HG02678 (cell line): ENCODE results near the gene COQ8A.
"Not testable (repeated sequence)": the region's sequence is repeated elsewhere in the genome, so short reads cannot be mapped to it uniquely, and the experiment has no call there.

Experiments
- ATAC-seq: cut with Tn5 transposase; IDR thresholded peaks from one replicate; pipeline ENCODE4 v1.9.1; 2021; ENCODE audit warnings: mild to moderate bottlenecking, moderate library complexity; ENCODE audit not compliant: unreplicated experiment

Gene COQ8A

DNA sequence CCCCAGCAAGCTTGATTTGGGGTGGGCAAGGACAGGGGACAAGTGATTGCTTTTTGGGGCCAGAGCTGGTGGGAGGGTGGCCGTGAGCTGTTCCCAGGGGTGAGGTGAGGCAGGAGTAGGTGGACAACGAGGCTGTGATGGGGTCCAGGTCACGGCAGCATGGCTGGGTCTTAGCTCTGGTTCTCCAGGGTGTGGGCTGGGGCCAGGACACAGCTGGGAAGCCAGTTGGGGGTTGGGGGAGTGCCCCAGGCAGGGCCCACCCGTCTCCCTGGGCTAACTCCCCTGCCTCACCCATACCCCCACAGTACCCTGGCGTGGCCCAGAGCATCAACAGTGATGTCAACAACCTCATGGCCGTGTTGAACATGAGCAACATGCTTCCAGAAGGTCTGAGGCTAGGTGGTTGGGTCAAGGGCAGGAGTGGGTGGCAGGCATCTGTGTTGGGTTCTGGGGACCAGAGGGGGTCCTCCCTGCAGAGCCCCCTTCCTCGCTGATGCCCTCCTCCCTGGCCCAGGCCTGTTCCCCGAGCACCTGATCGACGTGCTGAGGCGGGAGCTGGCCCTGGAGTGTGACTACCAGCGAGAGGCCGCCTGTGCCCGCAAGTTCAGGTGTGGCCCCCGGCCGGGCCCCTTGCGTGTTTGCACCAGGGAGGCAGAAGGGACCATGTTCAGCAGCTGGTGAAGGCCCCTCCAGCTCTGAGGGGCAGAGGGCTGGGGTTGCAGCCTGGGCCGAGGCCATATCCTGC lies 43.3 kb downstream of the COQ8A start:
- no peak for ATAC-seq

DNA sequence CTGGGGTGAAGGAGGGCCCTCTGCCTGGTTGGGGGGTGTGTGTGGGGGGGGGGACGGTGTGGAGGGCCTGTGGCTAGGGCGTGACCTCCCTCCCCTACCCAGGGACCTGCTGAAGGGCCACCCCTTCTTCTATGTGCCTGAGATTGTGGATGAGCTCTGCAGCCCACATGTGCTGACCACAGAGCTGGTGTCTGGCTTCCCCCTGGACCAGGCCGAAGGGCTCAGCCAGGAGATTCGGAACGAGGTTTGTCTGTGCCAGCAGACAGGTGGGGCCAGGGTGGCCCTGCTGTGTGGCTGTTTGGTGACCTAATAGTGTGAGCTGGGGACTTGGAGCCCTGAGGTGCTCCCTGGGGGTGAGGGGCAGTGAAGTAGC lies 43.9 kb downstream of the COQ8A start:
- ATAC-seq = no peak

DNA sequence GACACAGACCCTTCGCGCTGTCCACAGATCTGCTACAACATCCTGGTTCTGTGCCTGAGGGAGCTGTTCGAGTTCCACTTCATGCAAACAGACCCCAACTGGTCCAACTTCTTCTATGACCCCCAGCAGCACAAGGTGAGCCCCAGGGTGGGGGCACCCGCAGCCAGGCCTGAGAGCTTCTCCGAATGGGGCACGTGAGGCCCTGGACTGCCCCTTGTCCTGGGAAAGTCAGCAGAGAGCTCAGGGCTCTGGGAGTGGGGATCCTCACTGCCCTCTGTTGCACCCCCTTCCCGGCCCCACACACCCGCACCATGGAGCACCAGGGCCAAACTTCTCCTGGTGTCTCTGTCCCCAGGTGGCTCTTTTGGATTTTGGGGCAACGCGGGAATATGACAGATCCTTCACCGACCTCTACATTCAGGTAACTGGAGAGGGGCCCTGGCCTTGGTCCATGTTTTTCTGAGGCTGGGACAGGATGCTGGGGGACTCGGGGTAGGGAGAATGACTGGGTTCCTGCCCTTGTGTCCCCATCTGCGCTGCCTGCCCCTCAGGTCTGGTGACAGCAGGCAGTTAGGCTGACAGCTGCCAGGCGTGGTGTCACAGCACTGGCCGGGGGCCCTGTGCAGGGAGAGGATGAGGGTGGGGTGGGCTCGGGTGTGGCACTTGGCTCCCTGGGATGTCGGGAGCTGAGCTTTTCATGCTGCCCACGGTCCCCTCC lies 44.6 kb downstream of the COQ8A start:
- ATAC-seq = no peak

DNA sequence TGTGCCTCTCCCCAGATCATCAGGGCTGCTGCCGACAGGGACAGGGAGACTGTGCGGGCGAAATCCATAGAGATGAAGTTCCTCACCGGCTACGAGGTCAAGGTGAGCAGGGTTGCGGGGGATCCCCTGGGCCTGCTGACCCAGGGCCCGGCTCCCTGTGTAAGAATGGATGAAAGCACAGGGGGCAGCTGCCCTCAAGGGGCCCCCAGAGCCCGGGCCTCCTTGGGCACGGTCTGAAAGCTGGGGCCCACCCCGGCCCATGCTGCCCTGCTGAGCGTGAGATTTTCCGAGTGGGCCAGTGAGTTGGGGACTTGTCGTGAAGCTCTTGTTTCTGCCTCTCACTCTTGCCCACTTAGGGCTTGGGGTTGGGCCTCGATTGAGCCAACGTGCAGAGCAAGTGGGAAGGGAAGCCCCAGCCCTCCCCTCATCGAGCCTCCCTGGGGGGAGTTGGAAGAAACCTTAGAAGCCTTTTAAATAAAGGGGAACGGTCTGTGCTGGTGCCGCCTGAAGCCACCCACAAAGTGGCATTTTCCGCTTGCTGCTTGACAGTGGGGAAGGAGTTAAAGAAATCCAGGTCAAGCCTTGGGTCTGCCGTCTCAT lies 45.2 kb downstream of the COQ8A start:
- no peak for ATAC-seq

DNA sequence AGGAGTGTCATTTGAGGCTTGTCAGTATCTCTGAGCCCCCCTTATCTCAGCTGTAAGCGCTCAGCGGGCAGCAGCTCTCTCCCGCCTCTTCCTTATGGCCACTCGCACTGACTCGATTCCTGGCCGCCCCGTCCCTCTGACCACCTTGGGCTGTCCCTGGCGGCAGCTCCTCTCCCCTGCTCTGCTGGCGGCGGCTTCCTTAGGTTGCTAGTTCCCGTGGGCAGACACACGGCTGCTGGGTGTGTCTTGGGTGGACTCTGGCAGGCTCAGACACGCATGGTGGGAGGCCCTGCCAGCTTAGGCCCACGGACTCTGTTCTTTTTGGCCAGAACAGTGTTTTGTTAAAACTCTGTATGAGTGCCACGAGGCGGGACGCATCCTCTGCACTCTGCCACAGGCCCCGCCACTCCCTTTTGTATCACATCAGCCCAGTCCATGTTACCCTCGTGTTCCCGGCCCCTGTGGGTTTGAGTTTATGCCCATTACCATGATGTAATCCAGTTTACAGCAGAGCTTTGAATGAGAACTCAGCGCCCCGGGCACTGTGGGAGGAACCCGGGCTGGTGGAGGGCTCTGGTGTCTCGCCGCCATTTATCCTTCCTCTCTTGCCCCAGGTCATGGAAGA lies 45.9 kb downstream of the COQ8A start:
- ATAC-seq = no peak

DNA sequence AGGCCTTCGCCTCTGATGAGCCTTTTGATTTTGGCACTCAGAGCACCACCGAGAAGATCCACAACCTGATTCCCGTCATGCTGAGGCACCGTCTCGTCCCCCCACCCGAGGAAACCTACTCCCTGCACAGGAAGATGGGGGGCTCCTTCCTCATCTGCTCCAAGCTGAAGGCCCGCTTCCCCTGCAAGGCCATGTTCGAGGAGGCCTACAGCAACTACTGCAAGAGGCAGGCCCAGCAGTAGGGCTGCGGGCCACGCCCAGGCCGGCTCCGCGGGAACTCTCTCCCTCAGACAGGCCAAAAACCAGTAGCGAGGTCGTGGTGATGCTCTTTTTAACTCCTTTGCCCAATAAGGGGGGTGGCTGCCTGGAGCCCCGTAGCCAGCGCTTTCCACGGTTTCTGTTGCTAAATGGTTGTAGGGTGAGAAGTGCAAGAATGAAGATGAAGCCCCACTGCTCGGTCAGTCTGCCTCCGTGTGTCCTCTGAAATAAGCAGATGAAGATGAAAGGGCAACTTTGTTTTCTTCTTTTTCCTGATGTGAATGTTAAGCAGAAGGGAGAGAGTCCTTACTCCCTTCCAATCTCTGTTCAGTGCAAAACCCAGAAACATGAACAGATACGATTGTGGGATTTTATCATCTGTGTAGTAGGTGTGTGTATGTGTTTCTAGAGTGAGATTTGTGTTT lies 46.5 kb downstream of the COQ8A start:
- no peak for ATAC-seq

DNA sequence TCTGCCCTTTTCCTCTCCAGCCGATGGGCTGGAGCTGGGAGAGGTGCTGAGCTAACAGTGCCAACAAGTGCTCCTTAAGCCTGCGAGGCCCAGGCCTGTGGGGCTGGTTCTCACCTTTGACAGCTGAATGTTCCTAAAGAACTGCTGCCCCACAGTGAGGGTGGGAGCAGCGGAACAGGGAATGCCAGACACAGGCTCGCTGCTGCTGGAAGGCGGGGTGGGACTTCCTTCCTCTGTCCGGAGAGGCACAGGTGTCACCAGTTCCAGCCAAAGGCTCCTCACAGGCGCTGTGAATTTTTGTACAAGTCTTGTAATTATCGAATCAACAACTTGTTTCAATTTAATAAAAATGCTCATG lies 47.1 kb downstream of the COQ8A start:
- ATAC-seq = no peak

DNA sequence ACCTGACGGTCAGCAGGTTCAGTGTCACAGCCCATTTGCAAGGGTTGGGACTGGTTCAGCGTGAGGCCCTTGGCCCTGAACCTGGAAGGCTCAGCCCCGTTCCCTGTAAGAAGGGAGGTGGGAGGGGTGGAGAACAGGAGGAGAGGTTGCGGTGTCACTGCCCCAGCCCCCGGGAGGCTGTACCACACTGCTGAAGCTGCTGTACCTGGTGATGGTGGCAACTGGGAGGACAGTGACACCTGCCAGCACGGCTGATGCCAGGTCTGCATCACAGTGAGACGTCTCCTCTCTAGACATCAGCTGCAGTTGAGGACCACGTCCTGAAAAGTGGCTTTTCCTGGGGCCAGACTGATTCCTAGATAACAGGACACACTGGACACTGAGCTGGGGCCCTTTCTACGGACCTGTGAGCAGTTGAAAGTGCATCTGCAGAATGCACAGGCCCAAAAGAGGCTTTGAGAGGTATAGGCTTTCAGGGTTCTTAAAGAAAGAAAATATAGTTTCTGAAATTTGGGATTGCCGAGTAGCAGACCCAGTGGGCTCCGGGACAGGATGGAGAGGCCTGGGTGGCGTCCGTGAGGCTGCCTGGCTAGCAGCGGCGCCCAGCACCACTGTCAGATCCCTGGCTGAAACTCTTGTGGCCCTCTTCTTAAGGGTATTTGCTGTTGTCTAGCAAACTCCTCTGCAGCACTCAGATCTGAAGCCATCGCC lies 47.7 kb downstream of the COQ8A start:
- ATAC-seq = no peak

DNA sequence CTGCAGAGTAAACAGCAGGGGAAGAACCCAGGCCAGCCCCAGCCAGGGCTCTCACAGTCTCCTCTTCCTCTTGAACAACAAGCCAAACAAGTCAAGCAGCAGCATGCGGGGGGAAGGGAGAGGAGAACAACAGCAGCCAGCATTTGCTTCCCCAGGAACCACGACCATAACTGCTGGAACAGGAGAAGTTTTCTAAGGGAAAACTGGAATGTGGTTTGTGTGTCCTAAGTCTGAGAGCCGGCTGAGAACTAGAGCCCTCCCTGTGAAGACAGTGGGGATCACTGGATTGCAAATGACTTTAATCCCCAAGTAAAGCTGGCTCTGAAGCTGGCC lies 48.2 kb downstream of the COQ8A start:
- ATAC-seq = no peak

DNA sequence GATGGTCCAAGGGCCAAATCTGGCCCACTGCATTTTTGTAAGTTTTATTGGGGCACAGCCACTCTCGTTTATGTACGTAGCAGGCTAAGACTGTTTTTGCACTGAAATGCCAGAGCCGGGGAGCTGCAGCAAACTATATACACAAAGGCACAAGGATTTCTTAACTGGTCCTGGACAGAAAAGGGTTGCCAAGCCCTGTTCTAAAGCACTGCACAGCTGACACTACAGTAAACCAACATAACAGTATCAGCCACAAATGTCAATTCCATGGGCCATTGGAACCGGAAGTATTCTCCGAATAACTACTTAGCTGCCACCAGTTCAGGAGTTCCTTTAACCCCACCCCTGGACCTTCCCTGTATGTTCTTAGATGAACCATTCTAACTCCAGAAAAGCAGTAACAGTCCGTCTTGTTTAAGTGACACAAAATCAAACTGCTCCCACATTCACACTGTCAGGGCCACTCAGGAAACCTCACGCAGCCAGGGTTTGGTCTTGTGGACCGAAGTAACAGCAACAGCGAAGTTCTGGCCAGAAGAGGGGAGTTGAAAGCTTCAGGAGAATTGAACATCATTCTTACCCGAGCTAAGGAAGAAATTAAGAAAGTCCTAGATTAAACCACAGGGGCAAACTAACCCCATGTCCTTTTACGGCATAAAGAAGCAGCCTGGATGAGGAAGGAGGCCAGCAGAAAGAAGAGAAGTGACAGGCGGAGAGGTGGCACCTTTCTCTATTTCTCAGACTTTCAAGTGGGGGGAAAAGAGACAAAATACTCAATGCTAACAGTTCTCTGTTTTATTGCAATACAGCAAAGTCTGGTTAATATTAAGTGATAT lies 49.2 kb downstream of the COQ8A start:
- no peak for ATAC-seq

DNA sequence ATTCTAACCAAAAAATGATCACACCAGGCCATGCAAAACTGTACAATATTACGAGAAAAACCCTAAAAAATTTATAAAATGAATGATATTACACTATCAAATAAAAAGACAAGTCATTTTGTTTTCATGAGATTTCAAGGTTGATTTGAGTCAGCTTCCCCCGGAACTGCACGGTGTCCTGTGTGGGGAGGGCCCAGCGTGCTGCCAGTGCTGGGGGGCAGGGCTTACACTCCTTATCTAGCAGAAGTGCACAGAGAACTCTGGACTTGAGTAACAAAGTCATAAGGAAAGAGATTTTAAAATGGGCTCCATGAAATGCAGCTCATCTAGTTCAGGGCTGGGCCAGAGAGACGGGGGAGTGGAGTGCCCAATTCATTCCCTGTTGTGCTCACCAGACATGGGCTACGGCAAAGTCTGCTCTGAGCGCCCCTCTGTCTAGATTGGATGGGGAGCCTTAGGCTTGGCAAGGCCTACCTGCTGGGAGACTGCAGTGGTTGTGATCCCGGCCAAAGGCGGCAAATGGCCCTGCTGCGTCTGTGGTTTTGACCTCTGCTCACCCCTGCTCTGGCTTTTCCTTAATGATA lies 50.1 kb downstream of the COQ8A start:
- ATAC-seq = no peak

DNA sequence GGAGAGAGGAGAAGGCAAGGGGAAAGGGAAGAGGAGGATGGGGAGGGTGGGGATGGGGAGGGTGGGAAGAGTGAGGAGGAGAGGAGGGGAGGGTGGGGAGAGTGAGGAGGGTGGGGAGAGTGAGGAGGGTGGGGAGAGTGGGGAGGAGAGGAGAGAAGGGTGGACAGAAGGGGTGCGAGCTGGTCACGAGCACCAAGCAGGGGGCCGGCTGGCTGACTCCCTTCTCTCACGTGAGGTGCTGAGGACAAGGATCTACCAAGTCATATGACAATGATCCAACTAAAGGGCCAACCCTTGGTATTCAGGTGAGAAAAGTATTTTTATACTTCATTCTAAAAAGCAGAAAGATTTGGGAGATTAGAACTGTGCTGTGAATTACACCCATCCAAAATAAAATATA lies 51.8 kb downstream of the COQ8A start:
- ATAC-seq = no peak

DNA sequence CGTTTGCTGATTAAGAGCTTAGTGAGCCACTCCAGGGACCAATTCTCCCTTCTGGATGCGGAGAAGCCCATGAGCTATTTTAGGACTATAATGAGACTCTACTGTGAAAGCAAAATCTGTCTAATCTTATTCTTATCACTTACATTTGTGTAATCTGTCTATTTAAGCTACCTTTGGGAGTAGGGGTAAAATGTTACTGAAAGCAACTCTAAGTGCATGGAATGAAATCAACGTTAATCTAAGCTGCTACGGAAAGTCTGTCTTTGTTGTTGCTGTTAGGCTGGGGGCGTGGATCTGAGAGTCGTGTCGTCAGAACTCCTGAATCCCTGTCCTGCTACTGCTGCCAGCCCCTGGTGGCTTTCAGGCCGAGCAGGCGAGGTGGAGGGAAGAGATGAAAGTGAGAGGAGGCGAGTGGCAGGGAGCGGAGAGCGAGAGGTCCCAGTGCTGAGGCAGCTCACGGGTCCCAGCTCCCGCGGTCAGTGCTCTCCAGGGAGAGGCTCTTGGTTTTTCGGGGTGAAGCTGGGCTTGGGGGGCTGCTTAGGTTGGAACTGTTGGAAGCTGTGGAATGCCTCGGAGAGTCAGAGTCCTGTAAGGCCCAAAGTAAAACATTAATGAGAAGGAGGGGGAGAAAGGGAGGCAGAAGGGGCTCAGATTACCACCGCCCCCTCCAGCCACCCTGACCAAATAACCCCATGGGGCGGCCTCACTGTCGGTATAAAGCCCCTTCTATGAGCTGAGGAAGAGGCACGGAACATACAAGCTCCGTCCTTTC lies 53.9 kb downstream of the COQ8A start:
- no peak for ATAC-seq

DNA sequence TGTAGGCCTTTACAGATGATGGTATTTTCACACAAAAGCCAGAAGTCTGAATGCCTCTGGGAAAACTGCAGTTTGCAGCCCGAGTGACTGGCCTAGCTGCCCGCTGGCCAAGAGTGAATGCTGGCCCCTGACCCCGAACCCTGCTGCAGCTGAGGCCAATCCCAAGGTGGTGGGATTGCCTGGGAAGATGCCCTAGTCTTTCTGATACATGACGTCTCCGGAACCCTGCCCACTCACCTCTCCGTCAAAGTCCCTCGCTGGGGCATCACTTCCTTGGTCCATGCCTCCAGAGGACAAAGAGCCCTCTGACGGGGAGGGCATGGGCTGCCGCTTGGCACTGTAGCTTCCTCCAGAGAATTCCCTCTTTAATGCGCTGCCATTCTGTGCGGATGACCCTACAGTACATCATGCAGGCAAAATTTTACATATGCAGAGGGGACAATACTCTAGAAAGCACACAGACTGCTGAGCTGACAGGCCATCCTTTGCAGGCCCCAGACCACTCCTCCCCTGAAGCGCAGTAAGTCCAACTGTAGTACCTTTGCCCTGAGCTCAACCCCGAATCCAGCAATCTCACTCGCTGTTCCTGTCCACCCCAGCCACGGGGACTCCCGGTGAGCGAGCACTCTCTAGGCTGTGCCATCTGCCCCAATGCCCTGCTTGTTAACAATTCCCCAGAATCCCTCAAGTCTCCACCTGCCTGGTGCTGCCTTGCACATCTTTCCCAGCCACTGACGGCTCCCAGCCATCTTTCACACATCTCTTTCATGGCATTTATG lies 54.7 kb downstream of the COQ8A start:
- ATAC-seq = no peak

DNA sequence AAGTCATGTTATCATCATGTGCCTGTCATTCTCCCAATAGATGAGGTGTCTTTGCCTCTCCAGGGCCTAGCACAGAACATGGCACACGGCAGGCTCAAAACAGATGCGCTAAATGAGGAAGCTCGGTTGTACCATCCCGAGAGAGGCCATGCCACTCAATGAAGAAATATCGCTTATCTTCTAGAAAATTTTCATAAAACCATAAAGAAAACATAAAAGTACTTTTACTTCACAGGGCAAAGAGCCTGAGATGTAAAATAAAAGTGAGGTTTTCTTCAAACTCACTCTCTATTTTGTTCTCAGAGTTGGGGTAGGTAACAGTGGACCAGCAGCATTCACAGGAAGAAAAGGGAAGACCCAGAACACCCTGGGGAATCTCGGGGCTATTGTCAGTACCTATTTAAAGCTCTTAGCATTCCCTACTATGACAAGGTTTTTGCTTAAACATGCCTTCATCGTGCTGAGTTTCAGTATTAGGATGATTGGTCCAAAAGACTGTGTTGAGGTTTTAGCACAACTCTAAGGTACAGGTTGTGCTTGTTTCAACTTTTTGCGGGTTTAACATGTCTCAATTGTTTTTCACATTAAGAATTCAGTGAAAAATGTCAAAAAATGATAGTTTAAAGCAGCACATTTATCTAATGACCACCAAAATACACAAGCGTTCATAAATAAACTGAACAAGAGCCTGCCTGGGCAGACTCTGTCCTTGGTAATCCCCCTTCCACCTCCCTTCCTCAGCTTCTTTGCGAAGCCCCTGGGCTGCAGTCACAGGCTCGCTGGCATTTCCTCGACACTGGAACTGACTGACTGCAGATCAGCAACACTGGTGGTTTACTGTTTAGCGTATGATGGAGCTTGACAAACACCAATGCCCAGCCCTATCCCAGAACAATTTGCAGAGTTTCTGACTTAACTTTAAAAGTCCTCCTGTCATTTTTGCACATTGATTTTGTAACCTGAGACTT lies 55.6 kb downstream of the COQ8A start:
- peak; percentile 98 for ATAC-seq

DNA sequence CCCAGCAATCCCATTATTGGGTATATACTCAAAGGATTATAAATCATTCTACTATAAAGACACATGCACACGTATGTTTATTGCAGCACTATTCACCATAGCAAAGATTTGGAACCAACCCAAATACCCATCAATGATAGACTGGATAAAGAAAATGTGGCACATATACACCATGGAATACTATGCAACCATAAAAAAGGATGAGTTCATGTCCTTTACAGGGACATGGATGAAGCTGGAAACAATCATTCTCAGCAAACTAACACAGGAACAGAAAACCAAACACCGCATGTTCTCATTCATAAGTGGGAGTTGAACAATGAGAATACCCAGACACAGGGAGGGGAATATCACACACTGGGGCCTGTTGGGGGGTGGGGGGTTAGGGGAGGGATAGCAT lies 59.5 kb downstream of the COQ8A start:
- not testable (repeated sequence) for ATAC-seq

DNA sequence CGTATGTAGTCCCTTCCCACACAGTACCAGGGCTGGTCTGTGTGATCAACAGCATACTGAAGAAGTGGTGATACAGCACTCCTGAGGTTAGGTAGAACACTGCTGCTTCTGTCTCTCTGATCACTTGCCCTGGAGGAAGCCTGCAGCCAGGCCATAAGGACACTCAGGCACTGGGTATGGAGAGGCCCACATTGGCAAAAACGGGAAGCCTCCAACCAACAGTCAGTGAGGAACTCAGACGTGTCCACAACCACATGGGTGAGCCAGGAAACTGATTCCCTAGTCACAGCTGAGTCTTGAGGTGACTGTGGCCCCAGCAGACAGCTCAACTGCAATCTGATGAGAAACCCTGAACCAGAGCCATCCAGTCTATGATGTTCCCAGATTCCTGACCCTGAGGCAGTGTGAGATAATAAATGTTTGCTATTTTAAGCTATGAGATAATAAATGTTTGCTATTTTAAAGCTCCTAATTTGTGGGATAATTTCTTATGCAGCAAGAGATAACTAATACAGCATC lies 62.5 kb downstream of the COQ8A start:
- ATAC-seq = no peak
